ENCODE measurements around the gene SP6.

GRCh38 chr17:47830396-47831002, 20.5 kb downstream of the SP6 start:
- TF ChIP-seq ZNF274 (IDR thresholded peaks at IDR 0.05; ENCODE audit: low read depth, low read length) (no peak), YY1 (IDR thresholded peaks at IDR 0.05; ENCODE audit: insufficient read depth, insufficient read length) (no peak)

Data from NT2/D1 (cell line).